Measurements from ENCODE around the gene SEC11C. TPM values are rescaled to one million over a fixed set of nuclear protein-coding genes. Genes with fewer than 3 reads are reported as not detected.

Gene SEC11C
- total RNA-seq, 2 donors from 2014 or later = 41.8 to 77.1 TPM

- H3K27ac ChIP-seq = no peak overlapping the region
- no peak for DNase-seq
These were observed 19.6 kb downstream of the SEC11C start for GRCh38 chr18:59159265-59159664.

DNA sequence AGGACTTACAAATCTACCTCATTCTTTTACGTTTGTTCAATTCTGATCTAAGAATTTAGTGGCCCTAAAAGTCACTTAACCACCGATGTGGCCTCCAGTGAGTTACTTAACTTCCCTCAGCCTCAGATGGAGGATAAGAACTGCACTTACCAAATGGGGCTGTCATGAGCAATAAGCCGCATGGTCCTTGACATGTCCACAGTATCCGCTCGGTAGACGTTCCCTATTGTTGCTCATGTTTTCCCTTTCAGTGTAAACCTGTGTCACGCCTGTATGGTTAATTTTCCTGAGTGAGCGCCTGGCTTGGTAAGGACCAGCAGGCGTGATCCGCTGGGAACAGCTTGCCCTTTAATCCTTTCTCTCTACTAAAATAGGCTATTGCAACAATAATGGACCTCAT, 20.3 kb downstream of the SEC11C start:
- ATAC-seq = no peak
- Histone ChIP-seq H3K27me3 (no peaks in the 10 kb centered on the region), H3K4me3 (no peak overlapping the region), H3K27ac (no peak overlapping the region), H3K36me3 (replicated peaks in 1 of 2; ENCODE audit: insufficient read depth in 1 of 2, low read depth in 2 of 2) (peaks cover 0 to 6% of the 10 kb centered on the region in 2 donors), H3K9me3 (no peaks in the 10 kb centered on the region), H3K4me1 (no peaks in the 10 kb centered on the region)
- DNase-seq = no peak
- WGBS, 2 donors = 93 to 96% methylated on average over 10 of the region's 10 CpGs
- intact Hi-C loops (cut with DNase I) = no loop called here
- TF ChIP-seq CTCF (IDR thresholded peaks at IDR 0.05) = no peak
- no peak for TF ChIP-seq POLR2A (IDR thresholded peaks at IDR 0.05)

More at GRCh38 chr18:59159265-59159664, 19.6 kb downstream of the SEC11C start:
- Histone ChIP-seq H3K36me3 (replicated peaks in 1 of 2; ENCODE audit: insufficient read depth in 1 of 2, low read depth in 2 of 2) (peaks cover 0 to 6% of the 10 kb centered on the region in 2 donors), H3K9me3 (no peaks in the 10 kb centered on the region), H3K4me1 (no peaks in the 10 kb centered on the region), H3K27me3 (no peaks in the 10 kb centered on the region), H3K4me3 (no peak overlapping the region)
- TF ChIP-seq CTCF (IDR thresholded peaks at IDR 0.05) = no peak
- 68 to 79% methylated on average over 3 of the region's 3 CpGs for WGBS, 2 donors
- intact Hi-C loops (cut with DNase I) = no loop called here
- ATAC-seq = no peak

GRCh38 chr18:59172664-59173249, 33.1 kb downstream of the SEC11C start:
- Histone ChIP-seq H3K27me3 (no peaks in the 10 kb centered on the region), H3K9me3 (peaks cover 0 to 3% (median 0%) of the 10 kb centered on the region in 3 donors), H3K4me3 (no peak overlapping the region), H3K36me3 (replicated peaks in 1 of 2; ENCODE audit: insufficient read depth in 1 of 2, low read depth in 2 of 2) (no peaks in the 10 kb centered on the region), H3K4me1 (no peaks in the 10 kb centered on the region), H3K27ac (no peak overlapping the region)
- intact Hi-C loops (cut with DNase I) = no loop called here
- 54 to 74% methylated on average over 2 of the region's 2 CpGs for whole genome bisulfite sequencing, 2 donors
- no peak for ATAC-seq
- TF ChIP-seq POLR2A (IDR thresholded peaks at IDR 0.05) = no peak
- no peak for TF ChIP-seq CTCF (IDR thresholded peaks at IDR 0.05)
- no peak for DNase-seq

- Histone ChIP-seq H3K4me1 (no peaks in the 10 kb centered on the region), H3K27me3 (no peaks in the 10 kb centered on the region), H3K27ac (no peak overlapping the region), H3K9me3 (peaks cover 0 to 3% (median 0%) of the 10 kb centered on the region in 3 donors), H3K4me3 (no peak overlapping the region), H3K36me3 (replicated peaks in 1 of 2; ENCODE audit: insufficient read depth in 1 of 2, low read depth in 2 of 2) (no peaks in the 10 kb centered on the region)
- 89 to 92% methylated on average over 4 of the region's 4 CpGs for WGBS, 2 donors
- intact Hi-C loops (cut with DNase I) = no loop called here
- TF ChIP-seq POLR2A (IDR thresholded peaks at IDR 0.05) = no peak
- TF ChIP-seq CTCF (IDR thresholded peaks at IDR 0.05) = no peak
- DNase-seq (no peak), ATAC-seq (no peak)
These were observed 37.8 kb downstream of the SEC11C start for GRCh38 chr18:59177485-59177884.

GRCh38 chr18:59180150-59180845, 40.6 kb downstream of the SEC11C start:
- DNase-seq (no peak), ATAC-seq (no peak)
- H3K27ac ChIP-seq = no peak overlapping the region
- no peak overlapping the region for H3K4me3 ChIP-seq
- H3K4me1 ChIP-seq = no peaks in the 10 kb centered on the region
- no peaks in the 10 kb centered on the region for H3K36me3 ChIP-seq (replicated peaks in 1 of 2; ENCODE audit: insufficient read depth in 1 of 2, low read depth in 2 of 2)
- no peaks in the 10 kb centered on the region for H3K9me3 ChIP-seq
- intact Hi-C loops (cut with DNase I) = no loop called here
- no peak for TF ChIP-seq CTCF (IDR thresholded peaks at IDR 0.05)
- no peak for TF ChIP-seq POLR2A (IDR thresholded peaks at IDR 0.05)
- no peaks in the 10 kb centered on the region for H3K27me3 ChIP-seq
- 60 to 68% methylated on average over 9 of the region's 9 CpGs for WGBS, 2 donors

Data from body of pancreas (tissue), 4 donors.